Prostate gland (tissue), 2 donors: ENCODE data around the gene GPR15LG. TPM values are rescaled to one million over a fixed set of nuclear protein-coding genes. Genes with fewer than 3 reads are reported as not detected.
"Not testable (repeated sequence)": the region's sequence is repeated elsewhere in the genome, so short reads cannot be mapped to it uniquely, and the experiment has no call there.

Experiments
- DNase-seq: peaks from one replicate; pipeline ENCODE4 v3.0.0-alpha.2; 2019; ENCODE audit warnings: low spot score
- H3K27ac ChIP-seq, 2 donors: fragments of 200-600 bp; sonication (generic); 2 replicates each; pipeline ENCODE4 v1.5.1; 2017 to 2019
- H3K27me3 ChIP-seq: fragments of 200-600 bp; sonication (generic); replicated peaks from 2 replicates; pipeline ENCODE4 v1.5.1; 2019; ENCODE audit not compliant: insufficient read depth
- H3K36me3 ChIP-seq, 2 donors: fragments of 200-600 bp; sonication (generic); 1 replicate in 1 of 2; 2 replicates in 1 of 2; pipeline versions ENCODE4 v1.5.1 to v1.8.1; 2017 to 2019
- H3K4me1 ChIP-seq: fragments of 200-600 bp; sonication (generic); replicated peaks from 2 replicates; pipeline ENCODE4 v1.5.1; 2019
- H3K4me3 ChIP-seq, 2 donors: fragments of 200-600 bp; sonication (generic); 2 replicates each; pipeline ENCODE4 v1.5.1; 2017 to 2019
- H3K9me3 ChIP-seq: fragments of 200-600 bp; sonication (generic); 2 replicates; pipeline ENCODE4 v1.5.1; 2017
- CTCF ChIP-seq, 4 experiments: fragments of 200-600 bp in 2 of 4; fragments of 450-650 bp in 2 of 4; sonication (generic) in 2 of 4; IDR thresholded peaks; 1 replicate in 3 of 4; 2 replicates in 1 of 4; pipeline ENCODE4 v1.5.1; 2016 to 2019; ENCODE audit warnings: antibody characterized with exemption in 4 of 4, mild to moderate bottlenecking in 2 of 4, moderate library complexity in 2 of 4
- POLR2A ChIP-seq: fragments of 450-650 bp; IDR thresholded peaks from one replicate; pipeline ENCODE4 v1.6.1; 2016; ENCODE audit warnings: antibody characterized with exemption, mild to moderate bottlenecking
- POLR2AphosphoS5 ChIP-seq: sonication (generic); formaldehyde crosslinking; IDR thresholded peaks from one replicate; pipeline ENCODE4 v1.6.1; 2017; ENCODE audit warnings: antibody characterized with exemption
- WGBS: methylation state at CpG from one replicate; pipeline ENCODE4 v1.1.5; 2018; 5-methylcytosine and 5-hydroxymethylcytosine counted together
- intact Hi-C: fragments of 100-400 bp; cut with DNase I; formaldehyde crosslinking; loops from one replicate; pipeline ENCODE4 v1.14.2; 2022
- total RNA-seq, 2 donors: library from RNA; depleted of rRNA; stranded (reverse); fragments of >200 nt; gene quantifications; one replicate each; pipeline ENCODE4 v1.1.0, GENCODE V29; 2016

The GPR15LG gene
- total RNA-seq, 2 donors from 2014 or later = 3.1 TPM; not detected in 1

GRCh38 chr10:84163996-84164395 lies 9.6 kb upstream of the GPR15LG start:
- Histone ChIP-seq H3K4me3 (no peak overlapping the region), H3K4me1 (no peaks in the 10 kb centered on the region), H3K27me3 (no peaks in the 10 kb centered on the region), H3K9me3 (no peaks in the 10 kb centered on the region), H3K27ac (no peak overlapping the region), H3K36me3 (no peaks in the 10 kb centered on the region)
- 21% methylated on average over 2 of the region's 2 CpGs for WGBS
- no peak for DNase-seq
- TF ChIP-seq POLR2AphosphoS5 = no peak
- TF ChIP-seq CTCF (IDR thresholded peaks at IDR 0.05) = no peak
- TF ChIP-seq POLR2A = no peak
- intact Hi-C loops = no loop called here

GRCh38 chr10:84164442-84164841 lies 9.2 kb upstream of the GPR15LG start:
- Histone ChIP-seq H3K27ac (no peak overlapping the region), H3K36me3 (no peaks in the 10 kb centered on the region), H3K4me3 (no peak overlapping the region), H3K4me1 (no peaks in the 10 kb centered on the region), H3K9me3 (no peaks in the 10 kb centered on the region), H3K27me3 (no peaks in the 10 kb centered on the region)
- WGBS = 39% methylated on average over 2 of the region's 2 CpGs
- DNase-seq = no peak
- intact Hi-C loops = no loop called here
- TF ChIP-seq POLR2AphosphoS5 (no peak), CTCF (IDR thresholded peaks at IDR 0.05) (no peak), POLR2A (no peak)

- H3K9me3 ChIP-seq = no peaks in the 10 kb centered on the region
- H3K27ac ChIP-seq = no peak overlapping the region
- DNase-seq = no peak
- 98% methylated on average over 4 of the region's 4 CpGs for WGBS
- H3K36me3 ChIP-seq = no peaks in the 10 kb centered on the region
- intact Hi-C loops = no loop called here
- TF ChIP-seq POLR2A (no peak), POLR2AphosphoS5 (no peak), CTCF (IDR thresholded peaks at IDR 0.05) (no peak)
- no peak overlapping the region for H3K4me3 ChIP-seq
- H3K27me3 ChIP-seq = no peaks in the 10 kb centered on the region
- no peaks in the 10 kb centered on the region for H3K4me1 ChIP-seq
Measured at GRCh38 chr10:84166620-84167288, 6.8 kb upstream of the GPR15LG start.

- 87% methylated on average over 2 of the region's 2 CpGs for WGBS
- DNase-seq, intact Hi-C loops: not testable (repeated sequence)
Measured at GRCh38 chr10:84167289-84167653, 6.3 kb upstream of the GPR15LG start.

GRCh38 chr10:84168382-84168781 lies 5.2 kb upstream of the GPR15LG start:
- H3K4me1 ChIP-seq, H3K27ac ChIP-seq, DNase-seq, H3K27me3 ChIP-seq, intact Hi-C loops, H3K4me3 ChIP-seq, H3K9me3 ChIP-seq, H3K36me3 ChIP-seq: not testable (repeated sequence)
- 97% methylated on average over 10 of the region's 10 CpGs for WGBS

More at GRCh38 chr10:84167289-84167653, 6.3 kb upstream of the GPR15LG start:
- H3K4me3 ChIP-seq, H3K36me3 ChIP-seq, H3K4me1 ChIP-seq, H3K9me3 ChIP-seq, H3K27me3 ChIP-seq, H3K27ac ChIP-seq: not testable (repeated sequence)

- peak overlapping the region; percentile 60 for H3K27ac ChIP-seq
- intact Hi-C loops, H3K4me3 ChIP-seq, H3K36me3 ChIP-seq, H3K9me3 ChIP-seq, H3K4me1 ChIP-seq, DNase-seq, H3K27me3 ChIP-seq: not testable (repeated sequence)
- 53% methylated on average over 2 of the region's 2 CpGs for WGBS
Measured at GRCh38 chr10:84171237-84171636, 2.4 kb upstream of the GPR15LG start.

GRCh38 chr10:84171700-84172466 lies 1.7 kb upstream of the GPR15LG start:
- H3K27me3 ChIP-seq, H3K4me1 ChIP-seq, H3K36me3 ChIP-seq, H3K4me3 ChIP-seq, H3K9me3 ChIP-seq, DNase-seq, intact Hi-C loops: not testable (repeated sequence)
- 61% methylated on average over 21 of the region's 21 CpGs for WGBS
- peak overlapping the region; percentile 60 for H3K27ac ChIP-seq
